ENCODE data around the gene MTUS2. TPM values are rescaled to one million over a fixed set of nuclear protein-coding genes. Genes with fewer than 3 reads are reported as not detected.

MTUS2 gene
- total RNA-seq, 1 donor from 2014 or later = 0.90 TPM

DNA sequence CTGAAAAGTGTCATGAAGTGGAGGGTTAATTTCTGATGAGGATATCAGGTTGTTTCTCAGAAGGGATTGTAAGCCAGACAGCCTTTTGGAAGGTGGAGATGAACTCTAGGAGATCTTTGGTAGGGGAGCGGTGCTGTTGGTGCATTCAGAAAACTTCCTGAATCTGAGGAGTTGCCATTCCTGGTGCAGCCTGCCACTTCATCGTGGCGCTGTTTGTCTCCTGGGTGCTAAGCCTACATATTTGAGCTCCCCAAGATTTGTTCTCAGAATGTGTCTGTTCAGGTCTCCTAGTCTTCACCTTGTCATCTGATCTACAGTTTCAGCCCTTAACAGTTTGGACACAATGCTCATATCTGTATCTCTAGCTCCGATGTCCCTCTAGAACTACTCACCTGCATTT is 285.6 kb downstream of the MTUS2 start:
- no peaks in the 10 kb centered on the region for H3K27me3 Mint-ChIP-seq (ENCODE audit: unreplicated experiment)
- H3K4me3 Mint-ChIP-seq (ENCODE audit: unreplicated experiment) = no peak overlapping the region
- H3K36me3 Mint-ChIP-seq (ENCODE audit: low read depth, unreplicated experiment) = no peaks in the 10 kb centered on the region
- TF ChIP-seq, protein P1, sequence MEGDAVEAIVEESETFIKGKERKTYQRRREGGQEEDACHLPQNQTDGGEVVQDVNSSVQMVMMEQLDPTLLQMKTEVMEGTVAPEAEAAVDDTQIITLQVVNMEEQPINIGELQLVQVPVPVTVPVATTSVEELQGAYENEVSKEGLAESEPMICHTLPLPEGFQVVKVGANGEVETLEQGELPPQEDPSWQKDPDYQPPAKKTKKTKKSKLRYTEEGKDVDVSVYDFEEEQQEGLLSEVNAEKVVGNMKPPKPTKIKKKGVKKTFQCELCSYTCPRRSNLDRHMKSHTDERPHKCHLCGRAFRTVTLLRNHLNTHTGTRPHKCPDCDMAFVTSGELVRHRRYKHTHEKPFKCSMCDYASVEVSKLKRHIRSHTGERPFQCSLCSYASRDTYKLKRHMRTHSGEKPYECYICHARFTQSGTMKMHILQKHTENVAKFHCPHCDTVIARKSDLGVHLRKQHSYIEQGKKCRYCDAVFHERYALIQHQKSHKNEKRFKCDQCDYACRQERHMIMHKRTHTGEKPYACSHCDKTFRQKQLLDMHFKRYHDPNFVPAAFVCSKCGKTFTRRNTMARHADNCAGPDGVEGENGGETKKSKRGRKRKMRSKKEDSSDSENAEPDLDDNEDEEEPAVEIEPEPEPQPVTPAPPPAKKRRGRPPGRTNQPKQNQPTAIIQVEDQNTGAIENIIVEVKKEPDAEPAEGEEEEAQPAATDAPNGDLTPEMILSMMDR (IDR thresholded peaks at IDR 0.05; ENCODE audit: unreplicated experiment) = peak; percentile 37
- no peaks in the 10 kb centered on the region for H3K9me3 Mint-ChIP-seq (ENCODE audit: unreplicated experiment)
- H3K27ac Mint-ChIP-seq (ENCODE audit: unreplicated experiment) = no peak overlapping the region
- no peaks in the 10 kb centered on the region for H3K4me1 Mint-ChIP-seq (ENCODE audit: unreplicated experiment)
- DNase-seq (ENCODE audit: low spot score) = no peak

DNA sequence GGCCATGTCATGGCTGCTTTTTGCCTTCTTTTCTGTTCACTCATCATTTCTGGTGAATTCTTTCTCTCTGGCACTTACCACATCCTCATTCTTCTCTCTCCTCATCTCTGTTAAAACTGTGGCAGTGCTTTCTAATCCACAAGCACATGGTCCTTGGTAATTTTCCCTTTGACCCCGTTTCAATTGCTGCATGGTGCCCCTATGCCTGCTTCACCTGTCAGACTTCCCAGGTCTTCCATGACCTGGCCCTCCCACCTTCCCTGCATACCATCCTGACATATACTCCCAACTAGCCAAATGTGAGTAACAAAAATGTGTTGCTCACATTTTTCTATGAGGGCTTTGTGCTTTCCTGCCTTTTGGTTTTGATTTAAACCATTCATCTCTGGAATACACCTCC is 286.5 kb downstream of the MTUS2 start:
- Mint-ChIP-seq H3K4me1 (ENCODE audit: unreplicated experiment) (no peaks in the 10 kb centered on the region), H3K27me3 (ENCODE audit: unreplicated experiment) (no peaks in the 10 kb centered on the region), H3K36me3 (ENCODE audit: low read depth, unreplicated experiment) (no peaks in the 10 kb centered on the region), H3K4me3 (ENCODE audit: unreplicated experiment) (no peak overlapping the region), H3K27ac (ENCODE audit: unreplicated experiment) (no peak overlapping the region), H3K9me3 (ENCODE audit: unreplicated experiment) (no peaks in the 10 kb centered on the region)
- DNase-seq (ENCODE audit: low spot score) = no peak
- TF ChIP-seq, protein P1 (IDR thresholded peaks at IDR 0.05; ENCODE audit: unreplicated experiment) = no peak

DNA sequence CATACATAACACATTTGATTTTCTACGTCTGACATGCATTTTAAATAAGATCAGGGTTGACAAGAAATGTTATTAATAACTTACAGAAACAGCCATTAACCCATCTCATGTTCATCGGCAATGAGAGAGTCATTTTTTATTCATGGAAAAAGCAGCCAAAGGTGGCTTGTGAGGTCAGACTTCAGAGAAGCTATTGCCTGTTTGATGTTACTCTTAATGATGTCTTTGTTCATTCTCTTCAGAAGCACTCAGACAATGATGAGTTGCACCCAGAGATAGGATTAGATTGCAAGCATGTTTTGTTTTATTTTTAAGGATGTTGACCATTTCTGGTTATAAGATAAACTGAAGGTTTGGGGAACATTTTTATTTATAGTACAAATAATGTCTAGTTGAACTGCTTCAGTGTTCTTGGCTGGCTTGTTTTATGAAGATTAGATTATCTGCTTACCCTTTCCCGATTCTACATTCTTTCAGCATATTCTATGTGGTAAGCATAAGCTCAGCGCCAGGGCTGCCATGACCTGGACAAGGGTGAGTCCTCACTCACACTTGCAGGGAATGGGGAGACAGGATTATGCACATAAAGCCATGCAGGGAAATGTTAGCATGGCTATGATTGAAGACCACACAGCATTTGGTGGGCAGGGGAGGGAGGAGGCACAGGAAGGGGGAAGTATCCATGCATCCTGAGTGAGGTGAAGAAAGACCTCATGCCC is 288.1 kb downstream of the MTUS2 start:
- Mint-ChIP-seq H3K4me3 (ENCODE audit: unreplicated experiment) (no peak overlapping the region), H3K9me3 (ENCODE audit: unreplicated experiment) (no peaks in the 10 kb centered on the region), H3K36me3 (ENCODE audit: low read depth, unreplicated experiment) (no peaks in the 10 kb centered on the region), H3K27ac (ENCODE audit: unreplicated experiment) (no peak overlapping the region), H3K4me1 (ENCODE audit: unreplicated experiment) (no peaks in the 10 kb centered on the region), H3K27me3 (ENCODE audit: unreplicated experiment) (no peaks in the 10 kb centered on the region)
- TF ChIP-seq, protein P1 (IDR thresholded peaks at IDR 0.05; ENCODE audit: unreplicated experiment) = no peak
- DNase-seq (ENCODE audit: low spot score) = no peak

DNA sequence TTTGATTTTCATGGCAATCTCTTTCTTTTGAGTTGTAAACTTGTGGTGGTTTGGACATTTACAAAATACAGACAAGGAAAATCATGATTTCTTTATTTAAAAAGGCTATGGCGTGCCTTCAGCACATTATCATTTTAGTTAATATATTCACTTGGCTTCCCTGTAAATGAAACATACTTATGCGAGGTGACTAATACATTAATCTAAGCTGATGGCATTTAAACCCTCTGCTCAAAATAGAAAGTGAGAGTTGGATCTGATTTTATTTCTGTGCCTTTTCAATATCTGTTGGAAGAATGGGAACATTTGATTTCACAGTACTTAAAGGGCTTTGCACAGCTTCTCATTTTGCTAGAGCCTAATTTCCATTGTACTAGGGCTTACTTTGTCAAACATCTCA is 289.8 kb downstream of the MTUS2 start:
- Mint-ChIP-seq H3K9me3 (ENCODE audit: unreplicated experiment) (no peaks in the 10 kb centered on the region), H3K27ac (ENCODE audit: unreplicated experiment) (no peak overlapping the region), H3K36me3 (ENCODE audit: low read depth, unreplicated experiment) (no peaks in the 10 kb centered on the region), H3K4me3 (ENCODE audit: unreplicated experiment) (no peak overlapping the region), H3K27me3 (ENCODE audit: unreplicated experiment) (no peaks in the 10 kb centered on the region), H3K4me1 (ENCODE audit: unreplicated experiment) (no peaks in the 10 kb centered on the region)
- TF ChIP-seq, protein P1 (IDR thresholded peaks at IDR 0.05; ENCODE audit: unreplicated experiment) = no peak
- no peak for DNase-seq (ENCODE audit: low spot score)

DNA sequence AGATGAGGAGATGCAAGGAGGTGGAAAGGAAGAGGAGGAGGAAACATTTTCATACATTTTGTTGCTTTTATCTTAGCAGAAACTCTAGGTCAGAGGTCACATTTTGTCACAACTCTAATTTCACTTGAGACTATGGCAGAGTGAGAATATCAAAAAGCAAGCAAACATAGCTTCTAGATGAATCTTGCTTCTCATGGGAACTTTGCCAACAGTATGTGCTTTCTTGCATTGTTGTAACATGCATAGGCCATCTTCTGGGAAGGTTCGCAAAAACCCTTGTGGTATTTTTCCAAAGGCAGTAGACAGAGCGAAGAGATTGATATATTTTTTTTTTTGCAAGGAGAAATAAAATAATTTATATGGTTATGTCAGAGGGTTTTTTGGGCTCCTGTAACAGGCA is 291.3 kb downstream of the MTUS2 start:
- no peak for DNase-seq (ENCODE audit: low spot score)
- H3K36me3 Mint-ChIP-seq (ENCODE audit: low read depth, unreplicated experiment) = no peaks in the 10 kb centered on the region
- H3K4me1 Mint-ChIP-seq (ENCODE audit: unreplicated experiment) = no peaks in the 10 kb centered on the region
- TF ChIP-seq, protein P1 (IDR thresholded peaks at IDR 0.05; ENCODE audit: unreplicated experiment) = no peak
- no peaks in the 10 kb centered on the region for H3K9me3 Mint-ChIP-seq (ENCODE audit: unreplicated experiment)
- H3K27ac Mint-ChIP-seq (ENCODE audit: unreplicated experiment) = no peak overlapping the region
- H3K4me3 Mint-ChIP-seq (ENCODE audit: unreplicated experiment) = no peak overlapping the region
- H3K27me3 Mint-ChIP-seq (ENCODE audit: unreplicated experiment) = no peaks in the 10 kb centered on the region
